Daoy (cell line): ENCODE results near the gene SH2D2A. TPM values are rescaled to one million over a fixed set of nuclear protein-coding genes. Genes with fewer than 3 reads are reported as not detected.

Experiments
- DNase-seq: peaks from one replicate; pipeline ENCODE4 v3.0.0-alpha.2; 2015; ENCODE audit warnings: low read depth
- total RNA-seq: library from RNA; depleted of rRNA; stranded (reverse); fragments of >200 nt; shearing (Covaris generic); gene quantifications from 2 replicates; pipeline ENCODE4 v1.2.3, GENCODE V29; 2014

Gene SH2D2A
- total RNA-seq, 1 experiment from 2014 or later: 0.51 TPM

GRCh38 chr1:156847591-156848460 lies 31.2 kb upstream of the SH2D2A start:
- DNase-seq: no peak

DNA sequence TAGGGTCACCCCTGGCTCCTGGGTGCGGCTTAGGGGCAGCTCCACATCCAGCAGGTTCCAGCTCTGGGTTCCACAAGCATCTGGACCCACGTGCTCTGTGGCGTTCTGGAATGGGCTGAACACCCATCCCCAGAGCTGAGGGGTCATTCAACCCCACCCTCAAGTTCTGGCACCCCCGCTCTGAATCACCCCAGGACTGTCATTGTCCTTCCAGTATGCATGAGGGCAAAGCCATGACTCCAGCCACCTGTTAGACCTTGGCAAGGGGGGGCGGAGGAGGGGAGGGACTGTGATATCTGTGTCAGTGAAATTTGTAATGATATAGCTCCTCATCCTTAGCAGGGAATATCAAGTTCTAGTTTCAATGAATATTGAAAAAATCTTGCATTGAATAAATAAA lies 30.0 kb upstream of the SH2D2A start:
- DNase-seq: no peak

GRCh38 chr1:156845953-156846545 lies 29.4 kb upstream of the SH2D2A start:
- DNase-seq: no peak

DNA sequence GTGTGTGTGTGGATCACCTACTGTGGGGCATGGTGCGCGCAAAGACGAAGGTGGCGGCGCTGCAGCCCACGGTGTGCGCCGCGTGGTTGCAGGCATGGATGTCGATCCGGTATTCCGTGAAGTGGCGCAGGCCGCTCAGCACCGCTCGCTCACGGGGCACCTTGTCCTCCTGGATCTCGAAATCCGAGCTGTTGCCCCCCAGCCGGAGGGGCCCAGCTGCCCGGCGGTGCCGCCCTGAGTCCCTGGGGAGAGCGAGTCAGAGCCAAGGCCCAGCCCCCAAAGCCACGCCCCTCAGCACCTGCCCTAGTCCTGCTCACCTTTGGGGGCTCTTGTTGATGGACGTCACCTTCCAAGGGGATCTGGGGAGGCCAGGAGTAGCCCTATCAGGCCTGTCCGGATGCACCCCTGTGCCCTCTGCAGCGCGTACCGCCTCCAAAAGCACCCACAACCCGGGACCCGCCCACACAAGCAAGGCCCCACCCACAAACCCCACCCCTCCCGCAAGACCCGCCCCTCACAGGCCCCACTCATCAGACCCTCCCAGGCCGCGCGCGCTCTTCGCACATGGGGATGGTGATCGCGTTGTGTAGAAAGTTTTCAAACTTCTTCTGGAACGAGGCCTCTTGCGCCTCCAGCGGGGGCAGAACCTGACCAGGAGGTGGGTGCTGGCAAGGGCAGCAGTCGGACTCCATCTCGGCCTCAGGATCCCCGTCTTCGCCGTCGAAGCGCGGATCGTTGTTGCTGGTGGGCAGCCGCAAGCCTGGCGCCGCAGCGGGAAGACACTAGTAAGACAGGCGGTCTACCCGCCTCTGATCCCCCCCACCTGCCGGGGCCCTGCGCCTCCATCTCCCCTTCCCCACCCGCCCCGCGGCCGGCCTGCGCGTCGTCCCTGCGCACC lies 28.7 kb upstream of the SH2D2A start:
- no peak for DNase-seq

DNA sequence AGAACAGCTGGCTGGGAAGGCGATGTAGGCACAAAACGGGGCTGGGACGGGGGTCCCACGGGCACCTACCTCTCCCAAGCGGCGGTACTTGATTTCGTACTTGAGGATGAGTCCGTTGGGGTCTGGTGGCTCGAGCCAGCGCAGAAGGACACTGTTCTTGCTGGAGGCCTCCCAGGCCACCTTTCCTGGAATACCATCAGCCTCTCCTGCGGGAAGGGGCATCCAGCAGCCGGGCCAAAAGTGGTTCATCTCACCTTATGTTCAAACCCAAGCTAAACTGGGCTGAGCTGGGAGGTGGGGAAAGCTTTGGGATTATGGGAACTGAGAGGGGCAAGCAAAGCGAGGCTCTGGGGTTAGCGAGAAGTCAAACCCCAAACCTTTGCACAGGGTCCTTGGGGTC lies 28.0 kb upstream of the SH2D2A start:
- DNase-seq: no peak

DNA sequence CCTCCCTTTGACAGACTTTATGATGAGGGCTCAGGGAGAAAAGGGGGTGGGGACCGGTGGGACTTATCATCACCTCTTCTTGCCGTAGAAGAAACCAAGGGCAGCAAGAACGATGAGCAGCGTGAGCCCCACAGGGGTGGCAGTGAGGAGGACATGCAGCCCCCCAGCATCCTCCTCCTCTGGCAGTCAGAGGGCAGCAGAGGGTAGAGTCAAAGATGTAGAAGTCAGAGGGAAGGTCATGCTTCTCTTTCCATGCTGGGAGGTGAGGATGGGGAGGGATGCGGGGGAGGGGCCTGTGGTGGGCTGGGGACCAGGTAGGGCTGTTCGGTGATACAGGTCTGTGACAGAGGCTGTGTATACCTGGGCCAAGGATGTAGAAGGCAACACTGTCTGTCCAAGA lies 27.5 kb upstream of the SH2D2A start:
- DNase-seq: no peak

DNA sequence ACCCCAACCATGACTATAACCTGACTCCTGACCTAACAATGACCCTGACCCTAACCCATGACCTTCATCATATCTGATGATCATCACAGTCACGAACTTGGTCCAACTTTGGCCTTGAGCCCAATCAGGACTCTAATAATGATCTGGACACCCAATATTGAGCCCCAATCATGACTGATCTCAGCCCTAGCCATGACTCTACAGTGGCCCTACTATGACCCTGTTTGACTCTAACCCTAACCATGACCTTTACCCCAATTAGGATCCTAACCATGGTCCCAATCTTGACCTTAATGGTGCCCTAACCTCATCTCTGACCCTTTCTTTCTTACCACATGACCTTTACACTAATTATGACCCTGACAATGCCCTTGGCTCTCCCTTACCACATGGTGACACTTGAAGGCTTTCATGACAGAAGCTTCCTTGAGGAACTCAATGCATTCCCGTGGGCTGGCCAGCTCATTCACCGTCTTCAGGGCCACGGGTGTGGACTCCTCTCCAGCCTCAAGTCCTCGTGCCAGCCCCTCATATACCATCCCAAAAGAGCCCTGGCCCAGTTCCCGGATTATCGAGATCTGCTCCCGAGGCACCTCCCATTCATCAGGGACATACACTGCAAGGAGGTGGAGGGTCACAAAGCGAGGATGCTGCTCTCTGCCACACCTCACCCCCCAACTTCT lies 26.1 kb upstream of the SH2D2A start:
- DNase-seq: no peak

GRCh38 chr1:156841295-156841855 lies 24.7 kb upstream of the SH2D2A start:
- DNase-seq: no peak

DNA sequence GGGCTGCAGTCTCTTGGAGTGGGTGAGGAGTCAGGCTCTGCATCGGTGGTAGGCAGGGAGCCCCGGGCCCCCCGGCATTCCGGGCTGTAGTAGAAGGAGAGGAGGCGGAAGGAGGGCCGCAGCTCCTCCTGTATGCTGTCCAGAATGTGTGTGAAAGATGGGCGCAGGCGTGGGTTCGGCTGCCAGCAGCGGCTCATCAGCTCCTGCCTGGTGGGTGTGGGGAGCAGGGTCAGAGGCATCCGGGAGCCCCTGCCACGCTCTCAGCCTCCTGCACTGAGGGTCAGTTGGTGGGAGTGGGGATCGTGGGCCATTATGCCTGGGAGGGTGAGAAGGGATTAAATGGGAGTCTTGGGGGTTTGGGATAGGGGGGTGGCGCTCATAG lies 24.2 kb upstream of the SH2D2A start:
- DNase-seq: no peak

DNA sequence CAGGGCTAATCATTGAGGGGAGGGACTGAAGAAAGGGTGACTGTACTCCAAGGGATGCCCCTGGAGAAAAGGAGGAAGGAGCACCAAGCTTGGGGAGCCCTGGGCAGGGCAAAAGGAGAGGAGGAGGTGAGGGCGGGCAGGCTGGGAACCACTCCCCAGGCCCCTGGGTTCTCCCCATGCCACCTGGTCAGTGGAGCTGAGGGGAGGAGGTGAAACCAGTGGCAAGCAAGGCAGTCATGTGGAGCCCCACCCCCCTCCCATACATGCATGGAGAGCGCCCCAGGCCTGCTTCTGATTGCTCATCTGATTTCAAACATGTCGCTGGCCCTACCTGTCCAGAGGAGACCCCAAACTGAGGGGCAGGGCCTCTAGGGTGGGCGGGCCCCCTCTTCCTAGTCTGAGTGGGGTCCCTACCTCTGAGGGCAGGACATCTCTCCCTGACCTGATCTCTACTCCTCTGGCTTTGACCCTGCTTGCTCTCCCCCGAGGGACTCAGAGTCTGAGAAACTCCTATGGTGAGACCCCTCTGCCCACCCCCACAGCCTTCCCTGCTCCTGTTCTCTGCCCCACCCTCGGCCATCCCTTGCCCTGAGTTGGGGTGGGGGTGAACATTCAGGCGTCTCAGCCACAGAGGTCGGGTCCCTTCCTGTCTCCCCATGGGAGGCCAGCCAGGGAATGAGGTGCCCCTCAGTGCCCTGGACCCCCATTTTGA lies 23.7 kb upstream of the SH2D2A start:
- DNase-seq: no peak

DNA sequence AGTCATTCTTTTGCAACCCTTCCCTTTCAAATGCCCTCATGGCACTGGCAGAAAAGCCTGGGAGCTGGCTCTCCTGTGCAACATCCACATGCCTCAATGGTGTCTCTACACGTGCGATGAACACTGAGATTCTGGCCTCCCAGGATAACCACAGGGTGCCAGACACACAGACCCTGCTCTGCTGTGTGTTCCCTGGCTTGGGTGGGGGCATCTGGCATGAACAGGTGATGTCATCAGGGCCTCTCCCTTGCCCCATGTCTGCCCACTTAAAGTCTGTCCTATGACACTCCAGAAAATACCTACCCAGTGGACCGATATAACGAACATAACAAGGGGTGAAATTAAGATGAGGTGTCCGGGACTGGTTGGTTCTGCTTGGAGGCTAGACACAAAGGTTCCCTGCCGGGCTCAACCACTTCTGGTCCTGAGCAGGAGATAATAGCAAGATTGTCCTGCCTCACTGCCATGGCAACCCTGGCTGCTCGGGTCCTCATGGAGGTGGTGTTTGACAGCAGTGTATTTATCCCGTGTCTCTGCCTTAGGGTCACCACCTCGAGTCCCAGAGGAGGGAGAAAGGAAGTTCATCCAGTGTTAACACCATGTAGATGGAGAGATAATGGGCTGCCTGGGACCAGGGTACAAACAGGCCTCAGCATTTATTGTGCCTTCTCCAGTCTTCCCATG lies 22.9 kb upstream of the SH2D2A start:
- no peak for DNase-seq

- DNase-seq: no peak
These were observed 22.3 kb upstream of the SH2D2A start for GRCh38 chr1:156838972-156839371.

- no peak for DNase-seq
These were observed 20.2 kb upstream of the SH2D2A start for GRCh38 chr1:156836892-156837291.

- DNase-seq: no peak
These were observed 19.5 kb upstream of the SH2D2A start for GRCh38 chr1:156836041-156836654.

DNA sequence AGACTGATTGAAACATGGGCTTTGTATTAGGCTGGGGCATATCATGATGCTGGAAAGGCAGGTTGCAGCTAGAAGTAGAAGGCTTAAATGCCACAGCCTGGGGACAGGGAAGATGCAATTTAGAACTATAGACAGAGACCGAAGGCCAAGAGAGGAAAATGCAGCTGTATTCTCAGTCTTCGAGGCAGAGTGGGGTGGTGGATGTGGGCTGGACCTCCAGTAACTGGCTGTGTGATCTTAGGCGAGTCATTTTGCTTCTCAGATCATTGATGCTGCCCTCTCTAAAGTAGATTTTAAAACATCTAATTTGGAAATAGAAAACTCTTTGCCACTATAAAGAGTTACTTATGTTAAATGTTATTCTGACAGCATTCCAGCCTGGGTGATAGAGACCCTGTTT lies 17.7 kb upstream of the SH2D2A start:
- no peak for DNase-seq

GRCh38 chr1:156833603-156834002 lies 17.0 kb upstream of the SH2D2A start:
- DNase-seq: no peak

GRCh38 chr1:156832434-156832833 lies 15.8 kb upstream of the SH2D2A start:
- no peak for DNase-seq

DNA sequence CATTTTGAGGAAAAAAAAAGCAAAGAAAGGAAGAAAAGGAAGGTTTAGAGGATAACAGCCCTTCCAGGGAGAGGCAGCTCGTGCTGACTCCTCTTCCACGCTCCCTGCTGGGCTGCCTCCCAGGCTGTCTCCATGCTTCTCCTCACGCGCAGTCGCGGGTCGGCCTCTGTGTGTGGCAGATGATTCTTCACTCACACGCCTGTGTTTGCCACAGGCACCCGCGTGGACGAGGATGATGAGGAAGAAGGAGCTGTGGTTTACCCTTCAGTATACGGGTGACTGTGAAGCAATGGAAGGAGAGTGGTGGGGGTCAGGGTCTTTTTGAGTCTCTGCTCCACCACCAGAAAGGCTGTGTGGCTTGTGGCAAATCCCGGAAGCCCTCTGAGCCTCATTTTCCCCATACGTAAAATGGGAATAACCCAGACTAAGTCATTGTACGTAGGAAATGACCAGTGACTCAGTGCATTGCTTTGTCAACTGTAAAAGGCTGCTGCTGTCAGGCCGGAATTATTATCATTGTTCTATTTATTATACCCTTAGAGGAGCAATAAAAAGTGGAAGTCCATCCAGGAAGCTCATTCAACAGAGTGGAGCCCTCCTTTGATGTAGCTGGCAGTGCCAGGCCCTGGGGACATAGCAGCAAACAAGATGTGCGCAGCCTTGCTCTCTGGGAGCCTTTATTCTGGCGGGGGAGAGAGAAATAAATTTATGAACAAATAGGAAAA lies 11.9 kb upstream of the SH2D2A start:
- no peak for DNase-seq

DNA sequence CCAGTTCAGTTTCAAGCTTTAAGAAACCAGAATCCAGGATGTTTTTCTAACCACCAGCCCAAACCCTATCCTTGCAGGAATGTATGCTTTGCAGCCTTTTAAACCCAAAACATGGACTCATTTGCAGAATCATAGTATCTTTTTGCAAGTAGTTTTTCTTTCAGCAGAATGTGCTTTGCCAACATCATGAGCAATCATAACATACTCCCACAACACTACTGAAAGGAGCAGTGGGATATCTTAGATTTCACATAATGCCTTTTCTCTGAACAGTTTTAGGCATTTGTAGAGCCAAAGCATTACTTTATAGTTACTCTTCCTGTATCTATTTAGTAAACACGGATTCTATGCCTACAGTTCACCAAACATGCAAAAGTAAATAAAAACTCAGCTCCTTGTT lies 10.0 kb upstream of the SH2D2A start:
- DNase-seq: no peak
